MM.1S (cell line): ENCODE data around the gene DCANP1.

ENCODE experiments used
- CTCF ChIP-seq: fragments of 300-600 bp; sonication (generic); IDR thresholded peaks from 2 replicates; pipeline ENCODE4 v1.5.1; 2016; ENCODE audit warnings: antibody characterized with exemption, low read length, mixed read lengths
- EZH2 ChIP-seq: fragments of 300-600 bp; sonication (generic); optimal IDR thresholded peaks from 2 replicates; pipeline ENCODE3; 2017; ENCODE audit warnings: low read depth, mild to moderate bottlenecking, antibody characterized with exemption, low read length, mixed read lengths

DNA sequence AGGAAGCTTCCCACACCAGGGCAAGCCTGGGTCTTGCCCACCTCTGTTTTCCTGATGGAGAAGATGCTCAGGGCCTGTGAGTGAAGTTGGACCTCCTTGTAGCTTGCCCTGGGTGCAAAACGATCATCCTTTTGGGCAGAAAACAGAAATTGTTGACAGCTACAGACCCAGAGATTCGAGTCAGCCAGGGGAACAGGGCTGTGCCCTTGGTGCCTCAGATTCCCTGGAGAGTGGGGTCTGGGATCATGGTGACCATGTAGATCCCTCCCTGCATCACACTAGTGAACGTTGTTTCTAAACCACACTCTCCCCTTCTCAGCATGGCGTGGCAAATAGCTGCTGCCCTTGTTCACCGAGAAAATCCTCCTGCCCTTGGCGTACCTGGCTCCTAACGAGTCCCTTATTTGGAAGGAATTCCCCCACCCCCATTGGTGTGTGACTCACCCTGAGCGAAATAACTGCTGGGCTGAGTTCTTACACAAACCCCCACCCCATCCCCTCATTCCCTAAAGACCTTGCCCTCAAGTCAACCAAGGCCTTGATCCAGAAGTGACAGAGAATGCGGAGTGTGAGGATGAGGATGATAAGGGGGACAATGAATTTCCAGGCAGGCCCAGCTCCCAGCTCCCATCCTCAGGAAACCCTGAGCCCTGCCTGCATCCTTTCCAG is 1.1 kb upstream of the DCANP1 start:
- TF ChIP-seq CTCF (no peak), EZH2 (no peak)
